Ishikawa (cell line): ENCODE data around the gene C16orf89.

Experiments
- CREB1 ChIP-seq: IDR thresholded peaks from 2 replicates; pipeline ENCODE4 v1.6.1; 2012; ENCODE audit warnings: low read depth
- EGR1 ChIP-seq: IDR thresholded peaks from 2 replicates; pipeline ENCODE4 v1.6.1; 2012
- EP300 ChIP-seq: IDR thresholded peaks from 2 replicates; pipeline ENCODE4 v1.6.1; 2012; ENCODE audit warnings: borderline replicate concordance
- MAX ChIP-seq: IDR thresholded peaks from 2 replicates; pipeline ENCODE4 v1.6.1; 2012
- REST ChIP-seq: IDR thresholded peaks from 2 replicates; pipeline ENCODE4 v1.6.1; 2012; ENCODE audit warnings: low read depth, mild to moderate bottlenecking
- ZBTB7A ChIP-seq: IDR thresholded peaks from 2 replicates; pipeline ENCODE4 v1.6.1; 2012; ENCODE audit warnings: low read depth

- TF ChIP-seq EP300 (no peak), MAX (no peak), REST (no peak), CREB1 (no peak), EGR1 (no peak), ZBTB7A (no peak)
Measured at GRCh38 chr16:5059386-5060072, 6.2 kb downstream of the C16orf89 start.
